ENCODE results near the gene NFE2L2. TPM values are rescaled to one million over a fixed set of nuclear protein-coding genes. Genes with fewer than 3 reads are reported as not detected.
"Not testable (repeated sequence)": the region's sequence is repeated elsewhere in the genome, so short reads cannot be mapped to it uniquely, and the experiment has no call there.

NFE2L2 gene
- polyA plus RNA-seq, 5 donors: 65.7 to 95.0 (median 85.3) TPM

DNA sequence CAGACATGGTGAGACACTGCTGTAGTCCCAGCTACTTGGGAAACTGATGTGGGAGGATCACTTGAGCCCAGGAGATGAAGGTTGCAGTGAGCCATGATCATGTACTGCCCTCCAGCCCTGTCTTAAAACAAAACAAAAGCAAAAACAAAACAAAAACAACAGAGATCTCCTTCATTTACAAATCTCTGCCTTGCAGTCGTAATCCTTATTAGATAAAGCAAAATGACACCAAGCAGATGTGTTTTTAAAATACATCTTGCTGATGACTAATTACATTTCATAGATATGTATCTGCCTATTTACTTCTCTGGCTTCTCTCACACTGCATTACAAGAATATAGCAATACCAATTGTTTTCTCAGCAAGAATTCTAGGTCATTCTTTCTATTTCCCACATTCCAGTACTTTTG lies 22.8 kb downstream of the NFE2L2 start:
- no peak for DNase-seq

DNA sequence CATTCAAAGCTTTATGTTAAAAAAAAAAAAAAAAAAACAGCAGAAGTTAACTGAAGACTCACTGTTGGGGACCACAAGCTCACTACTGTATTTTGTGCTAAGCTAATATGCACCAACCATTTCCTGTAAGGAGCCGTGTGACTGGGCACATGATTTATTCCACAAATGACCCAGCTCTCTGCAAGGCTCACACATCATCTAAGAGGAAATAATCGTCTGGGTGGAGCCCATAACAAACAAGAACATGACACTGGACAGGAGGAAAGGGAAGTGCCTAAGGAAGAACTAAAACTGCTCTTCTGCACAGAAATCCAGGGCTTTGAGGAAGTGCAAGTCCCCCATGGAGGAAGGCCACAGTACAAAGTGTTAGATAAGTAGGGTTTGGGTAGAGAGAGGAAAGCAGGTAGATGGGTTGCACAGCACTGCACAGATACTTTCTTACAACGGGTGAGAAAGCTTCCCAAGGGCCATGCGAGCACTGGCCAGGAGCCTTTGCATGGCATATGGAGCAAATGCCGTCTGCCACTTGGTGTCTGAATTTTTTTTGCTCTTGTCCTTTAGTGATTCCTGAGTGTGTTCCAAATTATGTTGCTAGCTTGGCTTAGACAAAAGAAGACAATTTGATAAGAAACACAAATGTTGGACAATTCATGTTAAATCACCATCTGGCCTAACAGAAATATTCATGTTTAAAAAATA lies 24.4 kb downstream of the NFE2L2 start:
- no peak for DNase-seq

DNA sequence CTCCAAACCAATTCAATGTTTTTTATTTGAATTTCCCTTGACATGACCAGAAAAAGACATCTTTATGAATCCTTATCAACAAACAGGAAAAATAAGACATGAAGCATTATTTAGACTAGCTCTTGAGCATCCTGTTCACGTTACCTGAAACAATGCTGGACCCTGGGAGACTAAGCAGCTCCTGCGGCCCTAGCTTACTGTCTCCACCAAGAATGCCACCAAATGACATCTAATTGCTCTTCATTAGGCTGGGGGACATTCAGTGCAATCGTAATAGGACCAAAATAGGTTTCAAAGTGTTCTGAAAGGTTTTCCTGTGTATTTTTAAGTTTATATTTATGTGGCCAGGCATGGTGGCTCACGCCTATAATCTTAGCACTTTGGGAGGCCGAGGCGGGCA lies 25.5 kb downstream of the NFE2L2 start:
- DNase-seq: no peak

DNA sequence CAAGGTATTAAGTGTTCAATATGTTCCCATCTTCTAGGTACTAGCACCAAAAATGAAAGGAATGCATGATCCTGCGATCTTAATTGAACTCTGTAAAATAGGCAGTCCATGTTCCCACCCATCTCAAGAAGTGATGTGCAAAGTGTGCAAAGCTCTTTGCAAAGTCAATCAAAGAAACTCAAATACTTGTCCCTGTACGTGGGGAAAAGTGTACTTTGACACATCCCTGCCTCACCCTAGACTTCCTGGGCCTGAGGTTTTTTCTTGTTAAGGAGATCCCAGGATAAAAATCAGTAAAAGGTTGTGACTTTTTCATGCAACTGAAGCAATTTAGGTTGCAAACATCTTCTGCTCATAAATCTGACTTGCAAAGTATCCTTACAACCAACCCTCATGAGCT lies 26.6 kb downstream of the NFE2L2 start:
- no peak for DNase-seq

DNA sequence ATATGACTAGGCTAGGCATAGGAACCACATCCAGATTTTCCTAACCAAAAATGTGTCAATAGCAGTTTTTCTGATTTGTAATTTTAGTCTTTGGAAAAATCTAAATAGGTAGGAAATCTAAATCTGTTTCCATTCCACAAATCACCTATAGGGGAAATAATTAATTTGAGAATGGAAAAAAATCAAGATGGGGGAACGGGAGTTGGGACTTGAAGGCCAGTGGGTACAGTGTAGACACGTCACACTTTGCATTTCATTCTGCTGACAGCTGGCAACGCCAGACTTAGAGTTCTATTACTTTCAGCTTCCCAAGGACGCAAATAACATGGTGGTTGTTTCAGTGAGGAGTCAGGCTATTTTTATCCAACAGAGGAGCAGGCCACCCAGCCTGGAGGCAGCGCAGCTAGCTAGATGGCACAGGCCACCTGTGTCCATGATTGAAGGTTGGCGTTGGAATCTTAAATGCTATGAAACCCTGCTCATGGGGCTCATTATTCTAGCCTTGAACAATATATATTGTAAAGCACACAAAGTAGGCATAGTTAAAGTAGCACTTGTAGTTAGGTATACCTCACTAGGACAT lies 28.6 kb downstream of the NFE2L2 start:
- DNase-seq: no peak

DNA sequence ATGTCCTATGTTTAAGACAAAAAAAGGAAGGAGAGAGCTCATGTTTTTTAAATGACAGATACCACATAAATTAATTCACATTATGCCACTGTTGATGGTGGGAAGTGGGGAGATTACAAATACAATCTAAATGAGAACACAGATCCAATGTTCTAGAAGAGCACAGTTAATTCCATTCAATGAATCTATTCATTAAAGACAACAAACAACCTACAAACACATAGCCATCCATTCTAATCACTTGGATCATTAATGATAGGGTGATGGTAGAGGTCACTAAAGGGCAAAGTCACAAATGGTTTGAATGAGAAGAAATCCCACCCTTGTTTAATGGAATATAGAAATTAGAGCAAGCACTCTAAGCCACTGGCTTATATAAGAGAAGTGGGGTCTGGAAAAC lies 30.3 kb downstream of the NFE2L2 start:
- no peak for DNase-seq

DNA sequence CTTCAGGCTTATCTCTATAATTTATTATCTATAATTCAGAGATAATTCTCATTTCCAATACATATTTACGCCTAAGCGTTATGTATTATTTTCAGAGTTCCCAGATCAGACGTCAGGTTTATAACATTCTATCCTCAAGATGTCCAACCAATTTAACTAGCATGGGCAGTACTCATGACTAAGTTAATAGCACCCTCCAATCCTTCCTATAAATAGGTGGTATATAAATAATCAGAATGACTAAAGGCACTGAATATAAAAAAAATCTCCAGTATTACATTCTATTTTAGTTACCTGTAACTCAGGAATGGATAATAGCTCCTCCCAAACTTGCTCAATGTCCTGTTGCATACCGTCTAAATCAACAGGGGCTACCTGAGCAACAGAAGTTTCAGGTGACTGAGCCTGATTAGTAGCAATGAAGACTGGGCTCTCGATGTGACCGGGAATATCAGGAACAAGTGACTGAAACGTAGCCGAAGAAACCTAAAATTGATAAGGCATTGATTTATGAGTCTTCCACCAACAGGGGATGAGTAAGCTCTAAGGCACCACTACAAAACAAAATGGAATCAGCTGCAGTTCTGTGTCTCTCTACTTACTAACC lies 32.3 kb downstream of the NFE2L2 start:
- no peak for DNase-seq

DNA sequence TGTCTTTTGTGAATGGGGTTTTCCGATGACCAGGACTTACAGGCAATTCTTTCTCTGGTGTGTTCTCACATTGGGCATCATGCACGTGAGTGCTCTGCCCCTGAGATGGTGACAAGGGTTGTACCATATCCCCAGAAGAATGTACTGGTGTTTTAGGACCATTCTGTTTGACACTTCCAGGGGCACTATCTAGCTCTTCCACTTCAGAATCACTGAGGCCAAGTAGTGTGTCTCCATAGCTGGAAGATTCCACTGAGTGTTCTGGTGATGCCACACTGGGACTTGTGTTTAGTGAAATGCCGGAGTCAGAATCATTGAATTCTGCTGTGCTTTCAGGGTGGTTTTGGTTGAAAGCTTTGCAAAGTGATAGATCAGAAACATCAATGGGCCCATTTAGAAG lies 33.3 kb downstream of the NFE2L2 start:
- DNase-seq: no peak

DNA sequence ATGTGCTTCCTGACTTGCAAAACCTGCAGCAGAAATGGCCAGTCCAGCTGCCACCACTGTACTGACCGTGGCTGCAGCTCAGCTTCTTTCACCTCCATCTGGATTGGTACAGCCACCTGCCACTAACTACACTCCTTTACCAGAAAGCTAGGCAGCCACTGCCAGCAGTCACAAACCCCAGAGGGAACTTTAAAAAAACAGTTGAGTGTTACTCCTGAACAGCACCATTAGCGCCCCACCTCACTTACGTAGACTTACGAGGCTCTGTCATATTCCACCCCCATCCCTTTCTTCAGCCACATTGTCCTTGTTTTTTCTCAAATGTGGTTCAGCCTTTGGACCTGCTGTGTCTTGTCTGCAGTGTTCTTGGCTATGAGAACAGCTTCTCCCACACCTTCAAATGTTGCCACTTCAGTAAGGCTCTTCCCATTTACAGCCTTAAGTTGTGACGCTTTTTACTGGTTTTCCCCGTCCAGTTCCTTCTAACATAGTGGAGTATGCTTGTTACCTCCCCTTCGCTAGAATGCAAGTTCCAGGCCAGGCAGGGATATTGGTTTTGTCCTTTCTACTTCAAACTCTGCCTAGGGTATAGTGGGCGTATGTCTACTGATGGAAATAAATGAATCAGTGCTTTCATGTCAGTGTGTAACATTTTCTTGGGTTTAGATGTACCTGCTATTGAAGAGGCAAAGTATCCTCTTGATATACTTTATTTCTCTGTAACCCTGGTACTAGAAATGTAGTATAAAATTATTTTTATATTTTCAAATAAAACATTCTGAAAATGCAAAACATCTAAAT lies 34.9 kb downstream of the NFE2L2 start:
- no peak for DNase-seq

DNA sequence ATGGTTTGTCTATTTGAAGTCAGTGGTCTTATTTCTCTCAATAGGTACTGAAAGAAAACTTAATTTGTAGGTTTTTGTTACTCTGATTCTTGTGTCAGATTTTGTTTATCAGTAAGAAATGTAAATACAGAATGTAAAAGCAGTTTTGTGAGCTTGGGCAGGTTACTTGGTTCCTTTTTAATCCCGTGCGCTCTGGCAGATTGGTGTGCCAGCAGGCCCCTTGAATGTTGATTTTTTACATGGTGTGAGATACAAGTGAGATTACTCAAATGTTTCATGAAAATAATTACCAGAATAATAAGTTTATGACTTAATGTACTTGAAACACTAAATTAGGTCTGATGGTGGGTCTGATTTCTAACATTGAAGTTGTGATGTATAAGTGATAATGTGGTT lies 38.6 kb downstream of the NFE2L2 start:
- DNase-seq: no peak

DNA sequence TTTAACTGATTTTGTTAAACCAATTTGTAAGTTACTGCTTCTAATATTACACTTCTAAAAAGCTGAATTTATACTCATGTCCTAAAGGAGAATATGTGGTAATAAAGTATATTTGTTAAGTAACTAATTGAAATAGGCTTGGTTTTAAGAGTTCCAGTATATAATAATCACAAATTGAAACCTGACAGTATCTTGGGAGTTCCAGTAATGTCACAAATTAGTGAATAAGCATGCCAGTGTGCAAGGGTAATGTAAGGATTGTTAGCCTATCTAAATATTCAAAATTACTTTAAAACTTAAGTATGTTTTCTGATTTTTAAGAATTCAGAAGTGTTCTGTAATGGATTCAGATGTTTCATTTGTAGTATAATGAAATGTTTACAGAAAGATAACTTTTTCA lies 41.1 kb downstream of the NFE2L2 start:
- not testable (repeated sequence) for DNase-seq

DNA sequence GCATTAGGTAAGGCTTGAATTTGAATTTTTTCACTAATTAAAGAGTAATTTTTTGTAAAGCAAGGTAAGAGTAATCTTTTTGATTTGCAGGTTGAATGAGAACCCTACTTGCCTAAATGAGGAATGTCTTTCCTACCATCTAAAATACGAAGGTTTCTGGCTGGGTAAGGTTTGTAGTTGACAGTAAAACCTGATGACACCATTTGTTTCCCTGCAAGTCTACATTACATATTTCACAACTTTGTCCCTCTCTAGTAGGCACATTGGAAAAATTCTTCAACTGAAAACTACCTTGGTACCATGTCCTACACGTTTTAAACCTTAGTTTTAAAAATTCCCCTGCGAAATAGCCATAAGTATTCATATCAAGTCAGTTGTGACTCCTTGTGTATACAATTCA lies 42.6 kb downstream of the NFE2L2 start:
- no peak for DNase-seq

DNA sequence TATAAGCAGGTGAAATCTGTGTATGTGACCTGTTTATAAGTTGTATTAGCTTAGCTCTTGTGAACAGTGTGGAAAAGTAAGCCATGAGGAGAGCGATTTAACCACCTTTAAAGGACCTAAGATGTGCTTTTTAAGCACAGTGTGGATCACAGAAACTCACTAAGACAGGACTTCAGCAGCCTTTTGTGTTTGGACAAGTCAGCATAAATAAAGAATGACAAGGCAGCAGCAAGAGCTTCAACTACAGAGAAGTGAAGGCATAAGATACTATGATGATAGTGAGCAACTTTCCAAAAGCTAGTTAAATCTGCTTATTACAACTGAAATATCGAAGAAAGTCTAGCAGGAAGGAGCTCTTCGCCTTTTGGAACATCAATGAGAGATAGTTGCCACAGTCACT lies 43.0 kb downstream of the NFE2L2 start:
- DNase-seq: no peak

DNA sequence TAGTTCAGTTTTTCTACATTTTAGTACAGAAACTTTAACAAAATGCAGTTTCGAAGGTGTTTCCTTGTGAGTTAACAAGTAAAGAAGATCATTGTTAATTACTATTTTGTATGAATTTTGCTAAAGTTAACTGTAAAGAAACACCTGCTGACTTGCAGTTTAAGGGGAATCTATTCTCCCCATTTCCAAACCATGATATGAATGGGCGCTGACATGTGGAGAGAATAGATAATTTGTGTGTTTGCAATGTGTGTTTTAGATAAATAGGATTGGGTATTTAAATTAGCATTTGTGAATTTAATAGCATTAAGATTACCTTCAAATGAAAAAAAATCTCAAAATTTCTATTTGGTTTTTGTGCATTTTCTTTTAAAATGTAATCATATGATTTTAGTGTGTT lies 44.7 kb downstream of the NFE2L2 start:
- DNase-seq: not testable (repeated sequence)

DNA sequence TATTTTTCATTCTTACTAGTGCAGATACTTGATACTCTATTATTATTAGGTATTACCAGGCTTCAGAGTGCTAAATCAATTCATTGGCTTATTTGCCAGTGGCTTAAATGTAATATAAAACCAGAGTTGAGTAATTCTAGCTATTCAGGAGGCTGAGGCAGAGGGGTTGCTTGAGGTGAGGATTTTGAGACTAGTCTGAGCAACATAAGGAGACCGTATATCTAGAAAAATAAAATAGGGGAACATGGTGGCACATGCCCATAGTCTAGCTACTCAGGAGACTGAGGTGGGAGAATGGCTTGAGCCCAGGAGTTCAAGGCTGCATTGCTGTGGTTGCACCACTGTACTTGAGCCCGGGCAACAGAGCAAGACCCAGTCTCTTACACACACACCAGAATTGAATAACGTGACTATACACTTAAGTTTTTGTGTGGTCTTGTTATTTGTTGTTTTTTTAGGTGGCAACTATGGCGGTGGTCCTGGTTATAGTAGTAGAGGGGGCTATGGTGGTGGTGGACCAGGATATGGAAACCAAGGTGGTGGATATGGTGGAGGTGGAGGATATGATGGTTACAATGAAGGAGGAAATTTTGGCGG lies 47.2 kb downstream of the NFE2L2 start:
- no peak for DNase-seq

DNA sequence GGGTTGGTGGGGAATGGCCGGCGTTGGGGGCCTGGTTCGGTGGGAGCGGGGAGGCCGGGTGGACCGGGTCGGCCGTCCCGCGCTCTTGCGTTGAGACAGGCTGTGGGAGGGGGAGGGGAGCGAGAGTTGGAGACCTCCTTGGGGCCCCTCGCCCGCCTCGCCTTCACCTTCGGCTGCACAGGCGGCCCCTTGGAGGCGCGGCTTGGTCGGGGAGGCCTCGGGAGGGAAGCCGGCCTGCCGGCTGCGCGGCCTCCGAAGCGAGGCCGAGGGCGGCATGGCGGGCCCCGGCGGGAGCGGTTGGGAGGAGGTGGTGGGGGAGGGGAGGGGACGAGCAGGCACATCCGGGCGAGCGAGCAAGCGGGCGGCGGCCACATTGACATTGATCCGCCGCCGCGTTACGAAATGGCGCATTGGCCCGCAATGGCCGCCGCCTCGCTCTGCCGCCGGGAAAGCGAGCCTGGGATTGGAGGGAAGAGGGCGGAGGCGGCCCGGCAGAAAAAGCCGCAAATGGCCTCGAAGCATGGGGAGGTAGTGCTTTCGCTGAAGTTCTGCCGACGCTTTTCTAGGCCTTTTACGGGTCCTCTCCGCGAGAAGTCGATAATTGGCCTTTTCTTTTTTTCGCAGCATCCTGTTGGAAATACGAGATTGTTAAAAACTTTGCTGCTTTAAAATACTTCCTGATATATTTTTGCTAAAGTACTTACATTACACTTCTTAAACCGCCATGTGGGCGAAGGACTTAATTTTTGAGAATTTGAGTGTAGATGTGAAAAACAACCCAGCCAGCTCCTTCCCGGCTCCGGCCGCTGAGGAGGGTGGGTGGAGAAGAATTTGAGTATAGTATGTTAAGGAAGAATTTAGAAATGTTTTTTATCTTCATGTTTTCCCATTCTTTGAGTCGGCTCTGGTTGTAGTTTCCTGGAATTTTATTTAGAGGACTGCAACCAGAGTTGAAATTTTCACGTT lies 51.4 kb downstream of the NFE2L2 start:
- DNase-seq: peak; percentile 89

DNA sequence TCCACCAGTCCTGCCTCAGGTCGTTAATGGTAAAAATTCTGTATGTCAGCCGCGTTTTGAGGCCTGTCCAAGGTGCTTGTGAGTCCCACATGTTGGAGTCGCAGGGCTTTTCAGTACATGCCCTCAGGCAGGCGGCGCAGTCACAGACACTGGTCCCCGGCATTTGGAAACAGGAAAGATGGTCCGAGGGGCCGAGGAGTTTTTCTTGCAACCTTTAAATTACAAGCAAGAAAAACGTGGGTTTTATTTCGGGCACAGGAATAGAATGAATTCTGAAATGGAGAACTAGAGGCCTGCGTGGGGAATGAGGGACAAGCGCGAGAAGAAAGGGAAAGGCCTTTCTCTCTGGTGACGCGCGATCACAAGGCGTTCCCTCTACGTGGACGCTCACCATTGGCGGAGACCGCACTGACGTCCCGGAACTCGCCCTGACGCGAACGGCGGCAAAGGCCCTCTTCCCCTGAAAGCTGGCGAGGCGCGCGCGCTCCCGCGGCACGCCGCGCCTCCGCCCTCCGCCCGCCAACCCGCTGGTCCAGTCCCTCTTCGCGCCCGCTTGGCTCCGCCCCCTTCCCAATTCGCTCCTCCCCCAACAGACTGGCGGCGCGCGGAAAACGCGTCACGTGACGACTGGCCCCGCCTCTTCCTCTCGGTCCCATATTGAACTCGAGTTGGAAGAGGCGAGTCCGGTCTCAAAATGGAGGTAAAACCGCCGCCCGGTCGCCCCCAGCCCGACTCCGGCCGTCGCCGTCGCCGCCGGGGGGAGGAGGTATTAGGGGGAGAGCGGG lies 52.2 kb downstream of the NFE2L2 start, which contains the start of gene HNRNPA3:
TSS of gene HNRNPA3 (plus strand) at position 689 of the 785 bp plus-strand sequence. CDS start at position 695, 6 bp downstream.
- DNase-seq: peak; percentile 100

DNA sequence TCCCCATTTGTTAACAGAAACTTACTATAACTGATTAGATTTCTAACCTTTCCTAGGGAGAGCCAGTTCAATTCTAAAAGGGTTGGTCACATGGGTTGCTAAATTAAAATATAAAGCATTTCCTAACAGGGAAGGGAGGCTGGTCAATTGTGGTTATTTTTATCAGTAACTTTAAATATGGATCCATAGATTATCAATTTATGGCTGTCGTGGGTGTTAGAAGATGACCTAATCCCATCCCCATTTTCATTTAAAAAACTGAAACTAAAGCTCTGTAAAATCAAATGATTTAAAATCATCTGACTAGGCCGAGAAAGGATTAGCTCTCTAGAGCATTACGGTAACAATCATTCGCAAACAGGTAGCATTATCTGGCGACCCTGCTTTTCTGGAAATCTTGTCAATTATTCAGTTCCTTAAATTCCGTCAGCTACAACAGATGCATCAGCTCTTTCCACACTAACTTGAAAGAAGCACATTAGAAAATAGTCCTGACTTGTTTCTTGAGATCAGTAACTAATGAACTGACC lies 52.9 kb downstream of the NFE2L2 start:
- no peak for DNase-seq

DNA sequence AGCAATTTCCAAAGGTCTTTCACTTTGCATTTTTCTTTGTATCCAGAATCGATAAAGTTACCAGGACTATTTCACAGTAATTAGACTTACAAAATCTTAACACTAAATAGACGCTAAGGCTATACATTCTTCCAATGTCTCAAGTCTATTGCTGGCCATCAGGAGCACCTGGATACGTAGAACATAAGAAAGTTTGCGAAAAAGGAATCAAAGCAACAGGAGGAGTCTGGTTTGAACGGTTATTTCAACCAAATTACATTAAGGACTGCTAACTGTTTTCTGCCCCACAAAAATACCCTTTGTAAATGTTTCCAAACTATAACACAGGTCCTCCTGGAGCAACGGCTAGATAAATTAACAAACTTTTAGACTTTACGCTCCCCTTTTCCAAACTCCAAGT lies 53.4 kb downstream of the NFE2L2 start:
- DNase-seq: peak in 1 of 2 donors; percentile 15

DNA sequence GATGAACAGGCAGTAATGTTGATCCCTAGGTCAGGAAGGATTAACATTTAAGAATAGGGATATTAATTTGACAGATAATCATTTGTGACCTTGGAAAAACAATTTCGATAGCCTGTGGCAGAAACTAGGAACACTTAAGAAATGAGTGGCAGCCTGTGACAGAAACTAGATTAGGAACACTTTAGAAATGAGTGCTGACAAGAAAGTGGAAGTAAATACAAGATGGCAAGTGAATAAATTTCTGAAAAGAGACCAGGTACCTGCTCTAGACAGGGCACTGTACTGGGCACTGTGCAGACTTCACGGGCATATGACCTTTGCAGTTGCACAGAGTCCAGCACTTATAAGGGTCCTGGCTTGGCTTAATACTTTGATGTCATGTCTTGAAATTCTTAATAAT lies 57.4 kb downstream of the NFE2L2 start:
- DNase-seq: no peak

All from right lung (tissue), 5 donors.